Panc1 (cell line): ENCODE measurements around the gene ARHGEF7. TPM values are rescaled to one million over a fixed set of nuclear protein-coding genes. Genes with fewer than 3 reads are reported as not detected.

ENCODE experiments used
- ATAC-seq: fragments of 200-7000 bp; cut with Tn5 transposase; 2 replicates; pipeline ENCODE4 v1.9.1; 2020; ENCODE audit warnings: mild to moderate bottlenecking, moderate library complexity
- BruUV-seq: library from RNA; stranded (reverse); fragments of 400-500 nt; replicated peaks from 2 replicates; lab custom pipeline; 2021; lab: Mats Ljungman, UMichigan
- CTCF ChIA-PET: fragments of 300-600 bp; sonication (Branson Sonifier 250); formaldehyde crosslinking; loops from one replicate; lab custom pipeline; 2022; ENCODE audit warnings: antibody characterized with exemption; lab: Charles Lee
- POLR2A ChIA-PET: fragments of 300-600 bp; sonication (Branson Sonifier 250); formaldehyde crosslinking; loops from one replicate; lab custom pipeline; 2022; ENCODE audit warnings: antibody characterized with exemption; lab: Charles Lee
- DNase-seq: peaks from one replicate; pipeline ENCODE4 v3.0.0-alpha.2; 2010; ENCODE audit warnings: low read depth, low spot score
- H3K27ac ChIP-seq: 2 replicates; pipeline ENCODE4 v1.5.1; 2011; ENCODE audit warnings: mild to moderate bottlenecking, low read length, inconsistent platforms
- H3K27me3 ChIP-seq: fragments of 200-500 bp; sonication (Bioruptor generic); 2 replicates; pipeline ENCODE4 v1.6.0; 2014; ENCODE audit warnings: low read length, inconsistent platforms; ENCODE audit not compliant: control insufficient read depth, insufficient read depth
- H3K36me3 ChIP-seq: fragments of 200-500 bp; sonication (Bioruptor generic); 2 replicates; pipeline ENCODE4 v1.5.1; 2014; ENCODE audit warnings: inconsistent platforms, mild to moderate bottlenecking, low read length, moderate library complexity; ENCODE audit not compliant: control insufficient read depth, insufficient read depth
- H3K4me1 ChIP-seq: 2 replicates; pipeline ENCODE4 v1.5.1; 2011; ENCODE audit warnings: inconsistent platforms, mild to moderate bottlenecking, low read length, moderate library complexity; ENCODE audit not compliant: control insufficient read depth, insufficient read depth
- H3K4me3 ChIP-seq, 2 experiments: 2 replicates each; pipeline ENCODE4 v1.5.1; 2011 to 2012; ENCODE audit warnings: low read depth in 2 of 2, low read length in 2 of 2, mild to moderate bottlenecking in 2 of 2, inconsistent platforms in 1 of 2, moderate library complexity in 1 of 2
- H3K9me3 ChIP-seq: fragments of 200-500 bp; sonication (Bioruptor generic); 2 replicates; pipeline ENCODE4 v1.5.1; 2014; ENCODE audit warnings: low read depth, mild to moderate bottlenecking, inconsistent platforms, low read length, moderate library complexity; ENCODE audit not compliant: control insufficient read depth, insufficient read depth
- POLR2AphosphoS5 ChIP-seq: IDR thresholded peaks from 2 replicates; pipeline ENCODE4 v1.6.1; 2012; ENCODE audit warnings: mild to moderate bottlenecking, low read depth, low read length, moderate library complexity
- SIN3A ChIP-seq: IDR thresholded peaks from 2 replicates; pipeline ENCODE4 v1.6.1; 2012; ENCODE audit warnings: low read depth, mild to moderate bottlenecking, low read length, moderate library complexity, borderline replicate concordance; ENCODE audit not compliant: insufficient read depth
- TCF7L2 ChIP-seq: IDR thresholded peaks from 2 replicates; pipeline ENCODE4 v1.6.1; 2011; ENCODE audit warnings: mild to moderate bottlenecking, low read depth, low read length, inconsistent platforms
- in situ Hi-C: cut with HindIII; loops from 2 replicates; pipeline ENCODE4 v1.10.0; 2016; ENCODE audit warnings: low sequenced_read_pairs, low pct_unique_long_range_greater_than_20kb
- intact Hi-C: fragments of 100-400 bp; cut with micrococcal nuclease; formaldehyde crosslinking; loops from one replicate; pipeline ENCODE4 v1.10.0; 2022; ENCODE audit not compliant: unreplicated experiment
- total RNA-seq: library from RNA; stranded (reverse); gene quantifications from one replicate; pipeline ENCODE4 v1.2.1, GENCODE V29; 2021; ENCODE audit not compliant: unreplicated experiment
- TF ChIP-seq, protein P1 (sequence below), 2 experiments: IDR thresholded peaks; 2 replicates each; pipeline ENCODE4 v1.6.1; 2011 to 2012; ENCODE audit warnings: low read depth in 2 of 2, control low read depth in 1 of 2, low read length in 1 of 2, mild to moderate bottlenecking in 1 of 2, moderate library complexity in 1 of 2; ENCODE audit not compliant: insufficient read depth in 1 of 2
- TF ChIP-seq, protein P2 (sequence below): fragments of 450-650 bp; IDR thresholded peaks from 2 replicates; pipeline ENCODE4 v1.5.1; 2017; ENCODE audit warnings: mild to moderate bottlenecking

The ARHGEF7 gene
- total RNA-seq, 1 experiment from 2014 or later = 36.4 TPM

DNA sequence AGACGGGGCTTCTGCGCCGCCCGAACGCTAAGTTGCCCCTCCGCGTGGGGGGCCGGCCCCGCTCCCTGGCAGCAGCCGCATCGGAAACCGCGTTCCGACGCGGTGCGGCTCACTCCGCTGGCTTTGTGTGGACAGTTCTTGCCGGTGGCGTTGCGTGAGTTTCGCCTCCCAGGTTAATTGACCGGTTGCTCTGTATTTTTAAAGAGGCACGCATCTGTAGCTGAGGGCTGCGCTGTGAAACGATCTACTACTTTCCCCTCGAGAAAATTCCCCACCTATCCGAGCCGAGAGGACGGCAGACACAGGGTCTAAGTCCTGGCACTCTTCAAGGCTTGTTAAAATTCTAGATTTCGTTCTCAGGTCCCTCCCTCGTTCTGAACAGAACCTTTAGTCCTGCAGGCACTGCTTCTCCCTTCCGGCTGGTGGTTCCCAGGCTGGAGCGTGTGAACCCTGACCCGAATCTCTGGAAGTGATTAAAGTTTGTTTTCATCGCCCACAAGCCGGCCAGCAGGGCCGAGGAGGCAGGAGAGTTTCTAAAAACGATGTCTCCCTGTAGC, 933 bp downstream of the ARHGEF7 start:
- TF ChIP-seq TCF7L2 (no peak), SIN3A (no peak), POLR2AphosphoS5 (no peak)
- TF ChIP-seq, protein P1, sequence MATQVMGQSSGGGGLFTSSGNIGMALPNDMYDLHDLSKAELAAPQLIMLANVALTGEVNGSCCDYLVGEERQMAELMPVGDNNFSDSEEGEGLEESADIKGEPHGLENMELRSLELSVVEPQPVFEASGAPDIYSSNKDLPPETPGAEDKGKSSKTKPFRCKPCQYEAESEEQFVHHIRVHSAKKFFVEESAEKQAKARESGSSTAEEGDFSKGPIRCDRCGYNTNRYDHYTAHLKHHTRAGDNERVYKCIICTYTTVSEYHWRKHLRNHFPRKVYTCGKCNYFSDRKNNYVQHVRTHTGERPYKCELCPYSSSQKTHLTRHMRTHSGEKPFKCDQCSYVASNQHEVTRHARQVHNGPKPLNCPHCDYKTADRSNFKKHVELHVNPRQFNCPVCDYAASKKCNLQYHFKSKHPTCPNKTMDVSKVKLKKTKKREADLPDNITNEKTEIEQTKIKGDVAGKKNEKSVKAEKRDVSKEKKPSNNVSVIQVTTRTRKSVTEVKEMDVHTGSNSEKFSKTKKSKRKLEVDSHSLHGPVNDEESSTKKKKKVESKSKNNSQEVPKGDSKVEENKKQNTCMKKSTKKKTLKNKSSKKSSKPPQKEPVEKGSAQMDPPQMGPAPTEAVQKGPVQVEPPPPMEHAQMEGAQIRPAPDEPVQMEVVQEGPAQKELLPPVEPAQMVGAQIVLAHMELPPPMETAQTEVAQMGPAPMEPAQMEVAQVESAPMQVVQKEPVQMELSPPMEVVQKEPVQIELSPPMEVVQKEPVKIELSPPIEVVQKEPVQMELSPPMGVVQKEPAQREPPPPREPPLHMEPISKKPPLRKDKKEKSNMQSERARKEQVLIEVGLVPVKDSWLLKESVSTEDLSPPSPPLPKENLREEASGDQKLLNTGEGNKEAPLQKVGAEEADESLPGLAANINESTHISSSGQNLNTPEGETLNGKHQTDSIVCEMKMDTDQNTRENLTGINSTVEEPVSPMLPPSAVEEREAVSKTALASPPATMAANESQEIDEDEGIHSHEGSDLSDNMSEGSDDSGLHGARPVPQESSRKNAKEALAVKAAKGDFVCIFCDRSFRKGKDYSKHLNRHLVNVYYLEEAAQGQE (IDR thresholded peaks at IDR 0.05; ENCODE audit: insufficient read depth in 1 of 2, low read depth in 2 of 2, low read length in 1 of 2) = no peak
- TF ChIP-seq, protein P2, sequence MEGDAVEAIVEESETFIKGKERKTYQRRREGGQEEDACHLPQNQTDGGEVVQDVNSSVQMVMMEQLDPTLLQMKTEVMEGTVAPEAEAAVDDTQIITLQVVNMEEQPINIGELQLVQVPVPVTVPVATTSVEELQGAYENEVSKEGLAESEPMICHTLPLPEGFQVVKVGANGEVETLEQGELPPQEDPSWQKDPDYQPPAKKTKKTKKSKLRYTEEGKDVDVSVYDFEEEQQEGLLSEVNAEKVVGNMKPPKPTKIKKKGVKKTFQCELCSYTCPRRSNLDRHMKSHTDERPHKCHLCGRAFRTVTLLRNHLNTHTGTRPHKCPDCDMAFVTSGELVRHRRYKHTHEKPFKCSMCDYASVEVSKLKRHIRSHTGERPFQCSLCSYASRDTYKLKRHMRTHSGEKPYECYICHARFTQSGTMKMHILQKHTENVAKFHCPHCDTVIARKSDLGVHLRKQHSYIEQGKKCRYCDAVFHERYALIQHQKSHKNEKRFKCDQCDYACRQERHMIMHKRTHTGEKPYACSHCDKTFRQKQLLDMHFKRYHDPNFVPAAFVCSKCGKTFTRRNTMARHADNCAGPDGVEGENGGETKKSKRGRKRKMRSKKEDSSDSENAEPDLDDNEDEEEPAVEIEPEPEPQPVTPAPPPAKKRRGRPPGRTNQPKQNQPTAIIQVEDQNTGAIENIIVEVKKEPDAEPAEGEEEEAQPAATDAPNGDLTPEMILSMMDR = no peak
- in situ Hi-C loops (no loop called here), intact Hi-C loops (no loop called here)
- BruUV-seq = no TSS peak
- H3K9me3 ChIP-seq = no peaks in the 10 kb centered on the region
- no peaks in the 10 kb centered on the region for H3K4me1 ChIP-seq
- no peak overlapping the region for H3K27ac ChIP-seq
- ATAC-seq (peak; percentile 37; the same call in 1 of the 2 replicates), DNase-seq (no peak)
- H3K27me3 ChIP-seq = peaks cover 15% of the 10 kb centered on the region
- ChIA-PET POLR2A (no interaction called here), CTCF (no interaction called here)
- H3K4me3 ChIP-seq = peak overlapping the region; percentile 9 to 20; a peak in 3 of 4 replicates
- no peaks in the 10 kb centered on the region for H3K36me3 ChIP-seq

DNA sequence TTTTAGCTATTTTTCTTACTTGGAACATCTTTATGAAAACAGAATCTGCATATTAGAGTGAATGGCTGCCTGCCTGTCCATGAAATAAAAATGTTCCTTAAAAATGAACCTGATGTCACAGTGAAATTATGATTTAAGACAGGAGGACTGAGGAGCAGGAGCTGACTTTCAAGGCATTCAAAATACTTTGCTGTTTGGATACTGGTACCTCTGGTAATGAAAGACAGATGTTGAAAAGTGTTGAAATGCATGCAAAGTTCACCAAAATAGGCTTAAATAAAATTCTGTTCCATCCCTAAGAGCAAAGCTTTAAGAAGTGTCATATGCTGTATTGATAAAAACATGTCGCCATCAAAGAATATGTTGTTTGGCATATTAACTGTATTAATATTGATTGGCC, 1.7 kb downstream of the ARHGEF7 start:
- peaks cover 15% of the 10 kb centered on the region for H3K27me3 ChIP-seq
- H3K4me1 ChIP-seq = no peaks in the 10 kb centered on the region
- TF ChIP-seq SIN3A = no peak
- TF ChIP-seq, protein P2 = no peak
- TF ChIP-seq POLR2AphosphoS5 = no peak
- TF ChIP-seq TCF7L2 = no peak
- TF ChIP-seq, protein P1 (IDR thresholded peaks at IDR 0.05; ENCODE audit: insufficient read depth in 1 of 2, low read depth in 2 of 2, low read length in 1 of 2) = no peak
- ATAC-seq (no peak), DNase-seq (no peak)
- no peaks in the 10 kb centered on the region for H3K36me3 ChIP-seq
- no peaks in the 10 kb centered on the region for H3K9me3 ChIP-seq
- no TSS peak for BruUV-seq
- ChIA-PET POLR2A (no interaction called here), CTCF (no interaction called here)
- intact Hi-C loops = no loop called here
- in situ Hi-C loops = no loop called here
- H3K4me3 ChIP-seq = no peak overlapping the region
- no peak overlapping the region for H3K27ac ChIP-seq
